GM23248 (cell line): Measurements from ENCODE around the gene FDXR.
"Not testable (repeated sequence)": the region's sequence is repeated elsewhere in the genome, so short reads cannot be mapped to it uniquely, and the experiment has no call there.

Source experiments
- EZH2 ChIP-seq: fragments of 200-600 bp; sonication (generic); IDR thresholded peaks from 2 replicates; pipeline ENCODE4 v1.6.1; 2018; ENCODE audit warnings: antibody characterized with exemption, mild to moderate bottlenecking; ENCODE audit not compliant: insufficient read depth, poor library complexity, severe bottlenecking
- EZH2phosphoT487 ChIP-seq: fragments of 200-600 bp; sonication (generic); IDR thresholded peaks from 2 replicates; pipeline ENCODE4 v1.6.1; 2018; ENCODE audit warnings: antibody characterized with exemption, moderate library complexity, mild to moderate bottlenecking, low read depth; ENCODE audit not compliant: insufficient read depth

- not testable (repeated sequence) for TF ChIP-seq EZH2, EZH2phosphoT487
Measured at GRCh38 chr17:74870028-74870427, 2.8 kb downstream of the FDXR start.
